Embryonic facial prominence (tissue), 1 donor: ENCODE data around the gene C12orf60.

Source experiments
- DNase-seq: peaks from one replicate; pipeline ENCODE4 v3.0.0-alpha.2; 2016; ENCODE audit errors: extremely low spot score

Gene C12orf60

DNA sequence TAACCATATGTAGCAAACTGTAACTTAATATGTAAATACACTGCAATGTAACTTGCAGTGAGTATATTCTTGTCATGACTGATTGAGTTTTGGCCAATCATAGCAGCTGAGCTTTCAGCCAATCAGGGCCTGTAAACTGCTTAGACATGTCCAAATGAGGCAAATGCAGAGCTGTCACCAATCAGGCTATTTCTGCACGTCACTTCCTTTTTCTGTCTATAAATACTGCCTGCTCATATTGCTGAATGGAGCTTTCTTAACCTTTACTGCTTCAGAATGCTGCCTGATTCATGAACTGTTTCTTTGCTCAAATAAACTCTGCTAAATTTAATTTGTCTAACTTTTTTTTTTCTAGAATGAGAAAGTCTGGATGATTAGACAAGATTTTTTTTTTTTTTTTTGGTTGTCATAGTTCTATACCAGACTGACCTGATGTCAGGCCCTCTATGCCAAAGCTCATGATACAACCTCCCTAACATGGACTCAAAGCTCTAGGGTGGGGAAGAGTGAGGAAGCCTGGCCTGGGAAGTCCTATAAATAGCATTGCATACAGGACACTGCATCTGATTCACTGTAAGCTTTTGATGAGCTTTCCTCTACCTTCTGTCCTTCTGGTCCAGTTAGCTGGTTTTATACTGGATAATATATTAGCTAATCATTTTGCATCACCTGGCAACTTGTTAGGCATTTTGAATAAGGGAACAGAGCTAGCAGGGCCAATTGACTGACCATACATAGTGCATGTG lies 70.1 kb downstream of the C12orf60 start:
- no peak for DNase-seq
